IMR-90 (cell line): ENCODE results near the gene CCDC107. TPM values are rescaled to one million over a fixed set of nuclear protein-coding genes. Genes with fewer than 3 reads are reported as not detected.
"Not testable (repeated sequence)": the region's sequence is repeated elsewhere in the genome, so short reads cannot be mapped to it uniquely, and the experiment has no call there.

Experiments
- ATAC-seq: fragments of 200-7000 bp; cut with Tn5 transposase; 2 replicates; pipeline ENCODE4 v1.9.1; 2020; ENCODE audit warnings: low read depth, mild to moderate bottlenecking, moderate library complexity
- BruUV-seq: library from RNA; stranded (reverse); fragments of 400-500 nt; replicated peaks from 2 replicates; lab custom pipeline; 2021; lab: Mats Ljungman, UMichigan
- CTCF ChIA-PET: fragments of 300-600 bp; formaldehyde crosslinking; extraction: SDS; loops from one replicate; lab custom pipeline; 2021; ENCODE audit warnings: antibody characterized with exemption; lab: Yijun Ruan, JAX
- POLR2A ChIA-PET: fragments of 300-600 bp; sonication (Branson Sonifier 250); formaldehyde crosslinking; loops from one replicate; lab custom pipeline; 2022; ENCODE audit warnings: antibody characterized with exemption; ENCODE audit not compliant: unreplicated experiment; lab: Charles Lee
- DNase-seq: peaks from one replicate; pipeline ENCODE4 v3.0.0; 2013
- H2AFZ ChIP-seq: replicated peaks from 2 replicates; pipeline ENCODE3; 2013; ENCODE audit warnings: low read length, mild to moderate bottlenecking; ENCODE audit not compliant: poor library complexity
- H2AK5ac ChIP-seq: 2 replicates; pipeline ENCODE4 v1.6.1; 2013; ENCODE audit warnings: low read depth, low read length, inconsistent platforms
- H2AK9ac ChIP-seq: replicated peaks from 2 replicates; pipeline ENCODE3; 2013; ENCODE audit warnings: mild to moderate bottlenecking, low read depth, low read length, moderate library complexity; ENCODE audit not compliant: poor library complexity
- H2BK120ac ChIP-seq: 2 replicates; pipeline ENCODE4 v1.6.1; 2013; ENCODE audit warnings: low read depth, low read length, inconsistent platforms
- H2BK15ac ChIP-seq: 3 replicates; pipeline ENCODE4 v1.6.1; 2013; ENCODE audit warnings: low read depth, low read length, inconsistent platforms
- H2BK20ac ChIP-seq: 2 replicates; pipeline ENCODE4 v1.6.1; 2013; ENCODE audit warnings: low read depth, mild to moderate bottlenecking, inconsistent platforms, low read length, moderate library complexity
- H2BK5ac ChIP-seq: 2 replicates; pipeline ENCODE4 v1.6.1; 2013; ENCODE audit warnings: mild to moderate bottlenecking, low read depth, low read length, inconsistent platforms; ENCODE audit not compliant: poor library complexity, severe bottlenecking
- H3K14ac ChIP-seq: replicated peaks from 2 replicates; pipeline ENCODE4 v1.6.1; 2013; ENCODE audit warnings: low read depth, low read length, inconsistent platforms
- H3K18ac ChIP-seq: 2 replicates; pipeline ENCODE4 v1.6.1; 2013; ENCODE audit warnings: low read depth, low read length, control low read depth
- H3K23ac ChIP-seq: 2 replicates; pipeline ENCODE4 v1.6.1; 2013; ENCODE audit warnings: low read depth, low read length, inconsistent platforms
- H3K27ac ChIP-seq: 2 replicates; pipeline ENCODE4 v1.5.1; 2013; ENCODE audit warnings: mild to moderate bottlenecking, control low read depth, low read length; ENCODE audit not compliant: insufficient read depth
- H3K27me3 ChIP-seq: 2 replicates; pipeline ENCODE4 v1.6.1; 2013; ENCODE audit warnings: low read length; ENCODE audit not compliant: control insufficient read depth, insufficient read depth
- H3K36me3 ChIP-seq: 2 replicates; pipeline ENCODE4 v1.6.1; 2013; ENCODE audit warnings: low read length, mixed read lengths; ENCODE audit not compliant: control insufficient read depth, insufficient read depth
- H3K4ac ChIP-seq: 2 replicates; pipeline ENCODE4 v1.6.1; 2013; ENCODE audit warnings: low read depth, low read length, inconsistent platforms
- H3K4me1 ChIP-seq: 2 replicates; pipeline ENCODE4 v1.6.1; 2013; ENCODE audit warnings: low read length, mixed read lengths; ENCODE audit not compliant: control insufficient read depth, insufficient read depth
- H3K4me2 ChIP-seq: 2 replicates; pipeline ENCODE4 v1.6.1; 2013; ENCODE audit warnings: low read depth, mild to moderate bottlenecking, control low read depth, low read length, moderate library complexity
- H3K4me3 ChIP-seq: 2 replicates; pipeline ENCODE4 v1.5.1; 2013; ENCODE audit warnings: low read depth, mild to moderate bottlenecking, control low read depth, low read length, moderate library complexity; ENCODE audit not compliant: insufficient read depth
- H3K56ac ChIP-seq: 2 replicates; pipeline ENCODE4 v1.6.1; 2013; ENCODE audit warnings: low read length, inconsistent platforms; ENCODE audit not compliant: insufficient read depth; ENCODE audit errors: extremely low read depth
- H3K79me1 ChIP-seq, 2 experiments: 2 replicates each; pipeline ENCODE4 v1.6.1; 2013; ENCODE audit warnings: low read length in 2 of 2, inconsistent platforms in 1 of 2, low read depth in 1 of 2
- H3K9ac ChIP-seq: 2 replicates; pipeline ENCODE4 v1.6.1; 2013; ENCODE audit warnings: low read depth, low read length, control low read depth
- H3K9me1 ChIP-seq: 2 replicates; pipeline ENCODE4 v1.6.1; 2013; ENCODE audit warnings: low read length, inconsistent platforms; ENCODE audit not compliant: insufficient read depth
- H3K9me3 ChIP-seq: 2 replicates; pipeline ENCODE4 v1.6.1; 2013; ENCODE audit warnings: low read length; ENCODE audit not compliant: control insufficient read depth, insufficient read depth
- H4K20me1 ChIP-seq: 2 replicates; pipeline ENCODE4 v1.6.1; 2013; ENCODE audit warnings: low read length, inconsistent platforms; ENCODE audit not compliant: insufficient read depth
- H4K5ac ChIP-seq: 2 replicates; pipeline ENCODE4 v1.6.1; 2013; ENCODE audit warnings: mild to moderate bottlenecking, low read depth, low read length, control low read depth
- H4K8ac ChIP-seq, 2 experiments: 2 replicates each; pipeline ENCODE4 v1.6.1; 2013; ENCODE audit warnings: low read depth in 2 of 2, low read length in 2 of 2, control low read depth in 1 of 2, inconsistent platforms in 1 of 2
- H4K91ac ChIP-seq: 2 replicates; pipeline ENCODE4 v1.6.1; 2013; ENCODE audit warnings: low read depth, low read length, inconsistent platforms; ENCODE audit not compliant: insufficient read depth
- WGBS, 2 experiments: methylation state at CpG; one replicate each; pipeline versions ENCODE4 v1.1.5 to v1.1.7; 2013; ENCODE audit warnings: missing lambda C conversion rate in 2 of 2; ENCODE audit not compliant: insufficient read length in 1 of 2; ENCODE audit errors: extremely low coverage in 2 of 2; 5-methylcytosine and 5-hydroxymethylcytosine counted together
- dilution Hi-C: fragments of 300-500 bp; cut with HindIII; formaldehyde crosslinking; loops from one replicate; pipeline ENCODE4 v1.14.3; 2018; ENCODE audit warnings: low sequenced_read_pairs; ENCODE audit not compliant: unreplicated experiment
- in situ Hi-C: fragments of 300-500 bp; cut with MboI; formaldehyde crosslinking; loops from 3 replicates; pipeline ENCODE4 v1.14.3; 2019; ENCODE audit warnings: low sequenced_read_pairs, inconsistent platforms, mixed read lengths
- intact Hi-C: fragments of 100-400 bp; cut with micrococcal nuclease; formaldehyde crosslinking; loops from 2 replicates; pipeline ENCODE4 v1.10.0; 2022
- polyA plus RNA-seq, 3 experiments: library from polyadenylated mRNA; depleted of rRNA; stranded (reverse); fragments of >200 nt; gene quantifications; 2 replicates each; pipeline ENCODE4 v1.2.3, GENCODE V29; 2012; ENCODE audit warnings: low replicate concordance in 1 of 3
- total RNA-seq: library from RNA; depleted of rRNA; stranded (reverse); fragments of >200 nt; gene quantifications from 2 replicates; pipeline ENCODE4 v1.2.3, GENCODE V29; 2012

Gene CCDC107
- total and polyA plus RNA-seq, 2 of the 4 experiments (the other 2 are of a cell fraction), result 6.8 to 21.1 TPM

- H4K5ac ChIP-seq, H2BK5ac ChIP-seq, H3K23ac ChIP-seq, H4K91ac ChIP-seq, BruUV-seq, H3K14ac ChIP-seq, in situ Hi-C loops, H3K4me1 ChIP-seq, H2BK15ac ChIP-seq, H3K4ac ChIP-seq, H3K9me3 ChIP-seq, H2AK9ac ChIP-seq, H3K4me3 ChIP-seq, H2AK5ac ChIP-seq, H2AFZ ChIP-seq, H3K9me1 ChIP-seq, dilution Hi-C loops, DNase-seq, H3K56ac ChIP-seq, ATAC-seq, intact Hi-C loops, H3K27ac ChIP-seq, H3K79me1 ChIP-seq, H3K4me2 ChIP-seq, H2BK120ac ChIP-seq, H3K18ac ChIP-seq, H4K8ac ChIP-seq, H2BK20ac ChIP-seq, H4K20me1 ChIP-seq, H3K9ac ChIP-seq: not testable (repeated sequence)
- peaks cover 27% of the 10 kb centered on the region for H3K36me3 ChIP-seq
- WGBS, 2 experiments, result 80% methylated on average over 2 of the region's 4 CpGs; no CpG with 5 or more reads in 1 of the 2 experiments
- H3K27me3 ChIP-seq, result peaks cover 34% of the 10 kb centered on the region
- POLR2A ChIA-PET, result interaction anchor here (0.5 kb wide), 1 partner anchor 136 kb away, joined by 3 read pairs; no protein-coding TSS in a partner anchor
- CTCF ChIA-PET, result interaction anchor here (1.0 to 2.3 kb wide), 4 partner anchors 8 to 76 kb away, joined by 3 to 13 read pairs (median 4); no protein-coding TSS in a partner anchor
Measured at GRCh38 chr9:35612066-35612465, 46.0 kb upstream of the CCDC107 start.
